Measurements from ENCODE around the gene PTPRN2.
"Not testable (repeated sequence)": the region's sequence is repeated elsewhere in the genome, so short reads cannot be mapped to it uniquely, and the experiment has no call there.

The PTPRN2 gene

GRCh38 chr7:158517571-158517970 is 70.1 kb downstream of the PTPRN2 start:
- DNase-seq (ENCODE audit: low read depth in 1 of 2, low spot score in 1 of 2), result no peak
- TF ChIP-seq JUND (IDR thresholded peaks at IDR 0.05; ENCODE audit: low read depth), result no peak
- in situ Hi-C loops (cut with HindIII; ENCODE audit: low pct_unique_long_range_greater_than_20kb, low sequenced_read_pairs), result no loop called here

GRCh38 chr7:158517072-158517471 is 70.6 kb downstream of the PTPRN2 start:
- TF ChIP-seq JUND (IDR thresholded peaks at IDR 0.05; ENCODE audit: low read depth), result no peak
- DNase-seq (ENCODE audit: low read depth in 1 of 2, low spot score in 1 of 2), result no peak
- in situ Hi-C loops (cut with HindIII; ENCODE audit: low pct_unique_long_range_greater_than_20kb, low sequenced_read_pairs), result no loop called here

- in situ Hi-C loops (cut with HindIII; ENCODE audit: low pct_unique_long_range_greater_than_20kb, low sequenced_read_pairs), result no loop called here
- no peak for DNase-seq (ENCODE audit: low read depth in 1 of 2, low spot score in 1 of 2)
- TF ChIP-seq JUND (IDR thresholded peaks at IDR 0.05; ENCODE audit: low read depth), result no peak
Measured at GRCh38 chr7:158516524-158516923, 71.1 kb downstream of the PTPRN2 start.

GRCh38 chr7:158512869-158513268 is 74.8 kb downstream of the PTPRN2 start:
- DNase-seq (ENCODE audit: low read depth in 1 of 2, low spot score in 1 of 2), result no peak
- no peak for TF ChIP-seq JUND (IDR thresholded peaks at IDR 0.05; ENCODE audit: low read depth)
- in situ Hi-C loops (cut with HindIII; ENCODE audit: low pct_unique_long_range_greater_than_20kb, low sequenced_read_pairs), result no loop called here

GRCh38 chr7:158512042-158512441 is 75.6 kb downstream of the PTPRN2 start:
- in situ Hi-C loops (cut with HindIII; ENCODE audit: low pct_unique_long_range_greater_than_20kb, low sequenced_read_pairs), result no loop called here
- DNase-seq (ENCODE audit: low read depth in 1 of 2, low spot score in 1 of 2), result no peak
- no peak for TF ChIP-seq JUND (IDR thresholded peaks at IDR 0.05; ENCODE audit: low read depth)

GRCh38 chr7:158508802-158509385 is 78.7 kb downstream of the PTPRN2 start:
- TF ChIP-seq JUND (IDR thresholded peaks at IDR 0.05; ENCODE audit: low read depth), result no peak
- in situ Hi-C loops (cut with HindIII; ENCODE audit: low pct_unique_long_range_greater_than_20kb, low sequenced_read_pairs), result no loop called here

GRCh38 chr7:158508321-158508720 is 79.3 kb downstream of the PTPRN2 start:
- DNase-seq (ENCODE audit: low read depth in 1 of 2, low spot score in 1 of 2), result peak in 1 of 2 experiments; percentile 8
- in situ Hi-C loops (cut with HindIII; ENCODE audit: low pct_unique_long_range_greater_than_20kb, low sequenced_read_pairs), result not testable (repeated sequence)

More at GRCh38 chr7:158508802-158509385, 78.7 kb downstream of the PTPRN2 start:
- DNase-seq (ENCODE audit: low read depth in 1 of 2, low spot score in 1 of 2), result no peak

- in situ Hi-C loops (cut with HindIII; ENCODE audit: low pct_unique_long_range_greater_than_20kb, low sequenced_read_pairs), result no loop called here
- TF ChIP-seq JUND (IDR thresholded peaks at IDR 0.05; ENCODE audit: low read depth), result no peak
- DNase-seq (ENCODE audit: low read depth in 1 of 2, low spot score in 1 of 2), result no peak
Measured at GRCh38 chr7:158507917-158508316, 79.7 kb downstream of the PTPRN2 start.

GRCh38 chr7:158507175-158507574 is 80.4 kb downstream of the PTPRN2 start:
- DNase-seq (ENCODE audit: low read depth in 1 of 2, low spot score in 1 of 2); in situ Hi-C loops (cut with HindIII; ENCODE audit: low pct_unique_long_range_greater_than_20kb, low sequenced_read_pairs): not testable (repeated sequence)

GRCh38 chr7:158506626-158507025 is 81.0 kb downstream of the PTPRN2 start:
- in situ Hi-C loops (cut with HindIII; ENCODE audit: low pct_unique_long_range_greater_than_20kb, low sequenced_read_pairs), result no loop called here
- DNase-seq (ENCODE audit: low read depth in 1 of 2, low spot score in 1 of 2), result no peak
- no peak for TF ChIP-seq JUND (IDR thresholded peaks at IDR 0.05; ENCODE audit: low read depth)

- no peak for DNase-seq (ENCODE audit: low read depth in 1 of 2, low spot score in 1 of 2)
- in situ Hi-C loops (cut with HindIII; ENCODE audit: low pct_unique_long_range_greater_than_20kb, low sequenced_read_pairs), result no loop called here
- TF ChIP-seq JUND (IDR thresholded peaks at IDR 0.05; ENCODE audit: low read depth), result no peak
Measured at GRCh38 chr7:158505683-158506082, 81.9 kb downstream of the PTPRN2 start.

GRCh38 chr7:158502068-158502750 is 85.4 kb downstream of the PTPRN2 start:
- DNase-seq (ENCODE audit: low read depth in 1 of 2, low spot score in 1 of 2), result no peak
- no peak for TF ChIP-seq JUND (IDR thresholded peaks at IDR 0.05; ENCODE audit: low read depth)
- in situ Hi-C loops (cut with HindIII; ENCODE audit: low pct_unique_long_range_greater_than_20kb, low sequenced_read_pairs), result no loop called here

GRCh38 chr7:158501393-158502067 is 86.1 kb downstream of the PTPRN2 start:
- TF ChIP-seq JUND (IDR thresholded peaks at IDR 0.05; ENCODE audit: low read depth), result no peak
- in situ Hi-C loops (cut with HindIII; ENCODE audit: low pct_unique_long_range_greater_than_20kb, low sequenced_read_pairs), result no loop called here
- no peak for DNase-seq (ENCODE audit: low read depth in 1 of 2, low spot score in 1 of 2)

Data from T47D (cell line).